ENCODE results near the gene CYTH1.
"Not testable (repeated sequence)": the region's sequence is repeated elsewhere in the genome, so short reads cannot be mapped to it uniquely, and the experiment has no call there.

The CYTH1 gene

DNA sequence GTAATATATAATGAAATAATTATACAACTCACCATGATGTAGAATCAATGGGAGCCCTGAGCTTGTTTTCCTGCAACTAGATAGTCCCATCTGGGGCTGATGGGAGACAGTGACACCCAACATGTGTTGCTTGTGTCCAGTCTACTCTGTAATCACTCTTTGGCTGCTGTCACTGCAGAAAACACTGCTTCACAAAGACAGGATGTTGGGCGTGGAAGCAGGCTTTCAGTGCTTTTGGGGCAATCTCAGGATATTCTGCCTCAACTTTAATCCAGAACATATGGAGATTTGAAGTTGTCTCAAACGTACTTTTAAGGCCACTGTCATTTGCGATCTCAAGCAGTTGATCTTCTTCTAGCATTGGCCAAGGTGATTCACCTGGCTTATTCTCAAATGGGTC lies 94.9 kb downstream of the CYTH1 start:
- no peak for DNase-seq (ENCODE audit: low spot score)

DNA sequence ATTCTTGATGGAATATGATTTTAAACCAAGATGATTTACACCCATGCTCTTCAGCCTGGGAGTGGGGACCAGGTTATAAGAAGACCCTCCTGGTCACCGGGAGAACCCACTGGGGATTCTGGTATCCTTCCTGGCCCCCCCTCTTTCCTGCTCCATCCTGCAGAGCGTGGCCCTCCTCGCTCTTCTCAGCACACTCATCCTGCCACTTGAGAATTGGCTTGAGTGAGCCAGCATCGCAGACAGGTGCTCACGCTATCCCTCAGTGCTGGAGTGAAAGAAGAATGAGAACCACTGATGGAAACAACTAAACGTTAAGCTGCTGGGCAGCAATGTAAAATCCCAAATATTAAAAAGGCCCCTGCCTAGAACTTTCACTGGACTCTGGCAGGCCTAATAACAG lies 98.0 kb downstream of the CYTH1 start:
- DNase-seq (ENCODE audit: low spot score): no peak

- no peak for DNase-seq (ENCODE audit: low spot score)
Measured at GRCh38 chr17:78683408-78683961, 98.6 kb downstream of the CYTH1 start.

- DNase-seq (ENCODE audit: low spot score): no peak
Measured at GRCh38 chr17:78682363-78682762, 99.7 kb downstream of the CYTH1 start.

DNA sequence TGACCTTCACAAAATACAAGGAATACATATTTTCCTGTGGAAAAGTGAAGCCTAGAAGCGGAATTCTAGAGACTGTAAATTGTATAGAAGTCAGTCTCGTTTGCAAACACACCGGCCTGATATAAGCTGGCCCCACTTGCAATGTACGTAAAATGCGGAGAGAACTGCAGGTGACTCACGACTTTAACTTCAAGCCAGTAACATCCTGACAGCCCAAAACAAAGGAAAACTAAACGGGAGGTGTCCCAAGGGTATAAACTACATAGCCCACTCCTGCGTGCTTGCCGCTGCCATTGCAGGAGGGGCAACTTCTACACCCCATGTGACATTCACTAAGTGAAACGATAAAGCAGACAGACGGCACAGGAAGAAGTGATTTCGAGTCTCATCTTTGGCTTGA lies 101.6 kb downstream of the CYTH1 start:
- DNase-seq (ENCODE audit: low spot score): no peak

GRCh38 chr17:78679495-78680395 lies 102.3 kb downstream of the CYTH1 start:
- no peak for DNase-seq (ENCODE audit: low spot score)

DNA sequence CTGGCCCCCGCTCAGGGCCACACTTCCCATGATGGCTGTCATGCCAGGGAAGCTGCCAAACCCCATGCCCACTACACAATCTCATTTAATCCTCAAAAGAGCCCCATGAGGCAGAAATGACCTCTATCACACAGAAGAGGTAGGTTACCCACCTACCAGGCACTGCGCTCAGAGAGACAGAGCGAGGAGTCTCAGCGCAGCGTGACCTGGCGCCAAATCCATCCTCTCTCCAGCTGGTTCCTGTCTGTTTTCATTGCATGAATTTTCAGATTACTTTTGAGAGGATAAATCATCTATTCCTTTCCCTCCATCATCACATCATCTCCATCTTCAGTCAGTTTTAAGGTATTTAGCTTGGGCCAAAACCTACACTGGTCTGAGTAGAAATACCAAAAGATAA lies 103.4 kb downstream of the CYTH1 start:
- no peak for DNase-seq (ENCODE audit: low spot score)

DNA sequence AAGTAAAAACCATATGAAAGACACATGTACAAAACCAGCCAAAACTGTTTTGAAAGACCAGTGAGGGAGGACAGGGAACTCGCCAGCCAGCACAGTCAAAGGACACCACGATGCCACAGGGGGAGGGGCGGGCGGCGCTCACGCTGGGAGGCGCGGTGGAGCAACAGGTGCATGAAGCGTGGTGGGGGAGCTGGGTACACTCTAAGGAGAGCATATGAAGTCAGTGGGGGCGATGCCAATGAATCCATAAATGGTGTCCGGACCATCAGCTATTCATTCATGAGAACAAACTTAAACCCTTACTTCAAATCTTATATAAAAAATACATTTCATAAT lies 103.9 kb downstream of the CYTH1 start:
- no peak for DNase-seq (ENCODE audit: low spot score)

DNA sequence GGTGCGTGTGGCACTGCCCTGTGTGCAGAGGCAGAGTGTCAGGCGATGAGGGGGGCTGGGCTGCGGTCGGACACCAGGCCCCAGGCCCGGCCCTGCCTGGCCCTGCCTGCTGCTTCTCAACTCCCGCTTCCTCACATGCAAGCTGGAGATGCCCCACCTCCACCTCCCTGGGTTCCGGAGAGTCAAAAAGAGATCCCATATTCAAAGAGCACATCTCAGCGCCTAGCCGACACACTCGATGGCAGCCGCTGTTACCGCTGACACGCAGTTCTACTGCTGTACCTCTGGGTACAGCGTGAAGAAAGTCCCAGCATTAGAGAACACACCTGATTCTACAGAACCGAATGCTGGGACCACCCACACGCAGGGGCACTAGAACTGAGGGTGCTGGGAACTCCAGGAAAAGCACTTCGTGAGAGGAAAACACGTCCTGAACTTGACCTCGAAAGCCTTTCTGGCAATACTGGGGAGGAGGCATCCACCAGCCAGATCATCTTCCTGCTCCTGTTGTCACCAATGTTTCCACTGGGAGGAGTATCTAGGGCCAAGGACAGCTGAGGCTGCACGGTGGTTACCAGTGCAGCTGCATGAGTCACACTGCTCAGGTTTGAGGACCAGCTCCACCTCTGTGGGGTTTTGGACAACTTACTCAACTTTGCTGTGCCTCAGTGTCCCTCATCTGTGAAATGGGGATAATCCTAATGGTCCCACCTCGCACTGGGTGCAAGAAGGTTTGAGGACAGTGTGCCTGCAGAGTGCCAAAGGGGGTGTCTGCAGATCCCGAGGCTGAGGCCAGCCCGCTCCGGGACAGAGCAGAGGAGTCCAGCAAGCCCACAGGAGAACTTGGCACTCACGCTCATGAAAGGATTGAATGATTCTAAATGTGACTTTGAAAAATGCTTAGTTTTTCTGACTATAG lies 104.5 kb downstream of the CYTH1 start:
- DNase-seq (ENCODE audit: low spot score): no peak

GRCh38 chr17:78676412-78677302 lies 105.4 kb downstream of the CYTH1 start:
- DNase-seq (ENCODE audit: low spot score): no peak

GRCh38 chr17:78675836-78676235 lies 106.2 kb downstream of the CYTH1 start:
- no peak for DNase-seq (ENCODE audit: low spot score)

- no peak for DNase-seq (ENCODE audit: low spot score)
Measured at GRCh38 chr17:78675316-78675616, 106.8 kb downstream of the CYTH1 start.

DNA sequence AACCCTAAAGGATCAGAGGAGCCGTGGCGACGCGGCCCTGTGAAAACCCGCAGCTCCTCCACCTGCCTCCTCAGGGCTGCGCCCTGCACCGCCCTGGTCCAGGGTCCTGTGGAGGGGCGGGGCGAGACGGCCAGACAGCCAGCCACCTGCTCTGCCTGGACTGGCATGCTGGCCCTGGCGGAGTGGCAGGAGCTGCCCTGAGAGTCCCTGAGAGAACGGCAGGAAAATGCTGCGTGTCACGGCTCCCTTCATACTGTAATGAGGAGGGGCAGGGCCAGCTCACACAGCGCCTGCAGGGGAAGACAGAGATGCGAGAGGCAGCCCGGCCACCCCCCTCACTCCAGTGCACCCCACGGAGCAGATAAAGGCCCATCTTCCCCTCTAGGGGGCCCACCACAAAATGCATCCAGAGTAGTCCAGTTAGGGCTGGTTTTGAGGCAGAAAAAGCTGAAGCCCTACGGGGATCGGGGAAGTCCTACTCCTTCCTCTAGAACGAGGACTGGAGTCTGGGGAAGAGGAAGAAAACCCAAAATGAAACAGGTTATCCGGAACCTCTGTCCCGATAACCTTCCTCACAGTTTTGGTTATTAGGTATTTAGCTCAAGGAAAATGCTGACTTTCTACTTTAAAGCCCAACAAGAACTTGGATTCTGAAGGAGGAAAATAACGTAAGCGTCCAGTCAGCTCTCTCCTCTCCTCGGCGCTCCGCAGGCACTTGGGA lies 107.3 kb downstream of the CYTH1 start:
- no peak for DNase-seq (ENCODE audit: low spot score)

DNA sequence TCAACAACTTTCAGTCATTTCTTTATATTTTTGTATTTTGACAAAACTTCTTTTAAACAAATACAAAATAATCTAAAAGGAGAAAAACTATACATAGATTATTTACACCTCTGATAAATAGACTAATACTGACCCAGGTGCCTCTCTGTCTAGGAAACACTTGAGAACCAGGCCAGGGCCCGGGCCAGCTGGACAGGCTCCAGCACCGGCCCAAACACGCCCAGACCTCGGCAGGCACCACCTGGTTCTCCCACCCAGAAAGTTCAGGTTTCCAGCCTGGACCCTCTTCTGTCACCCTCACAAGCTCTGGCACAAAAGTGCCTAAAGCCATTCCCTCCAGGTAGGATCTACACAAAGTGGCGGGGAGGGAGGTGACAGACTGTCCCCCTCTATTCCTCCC lies 107.9 kb downstream of the CYTH1 start:
- no peak for DNase-seq (ENCODE audit: low spot score)

DNA sequence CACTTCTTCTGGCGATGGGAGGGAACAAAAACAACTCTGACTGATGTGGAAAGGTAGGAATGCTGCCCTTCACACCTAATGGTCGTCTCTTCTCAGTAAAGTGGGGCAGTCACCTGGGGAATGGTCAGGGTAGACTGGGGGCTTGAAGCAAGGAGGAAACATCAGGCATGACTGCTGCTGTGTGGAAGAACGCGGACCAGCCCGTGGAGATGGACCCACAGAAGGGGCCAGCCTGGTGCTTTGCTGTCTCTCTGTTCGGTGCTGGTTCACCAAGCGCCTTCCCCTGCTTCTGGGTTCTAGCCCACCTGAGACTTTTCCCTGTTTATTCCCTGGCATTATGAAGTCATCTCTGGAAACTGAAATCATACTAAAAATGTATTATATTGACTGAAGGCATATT lies 108.7 kb downstream of the CYTH1 start:
- DNase-seq (ENCODE audit: low spot score): no peak

DNA sequence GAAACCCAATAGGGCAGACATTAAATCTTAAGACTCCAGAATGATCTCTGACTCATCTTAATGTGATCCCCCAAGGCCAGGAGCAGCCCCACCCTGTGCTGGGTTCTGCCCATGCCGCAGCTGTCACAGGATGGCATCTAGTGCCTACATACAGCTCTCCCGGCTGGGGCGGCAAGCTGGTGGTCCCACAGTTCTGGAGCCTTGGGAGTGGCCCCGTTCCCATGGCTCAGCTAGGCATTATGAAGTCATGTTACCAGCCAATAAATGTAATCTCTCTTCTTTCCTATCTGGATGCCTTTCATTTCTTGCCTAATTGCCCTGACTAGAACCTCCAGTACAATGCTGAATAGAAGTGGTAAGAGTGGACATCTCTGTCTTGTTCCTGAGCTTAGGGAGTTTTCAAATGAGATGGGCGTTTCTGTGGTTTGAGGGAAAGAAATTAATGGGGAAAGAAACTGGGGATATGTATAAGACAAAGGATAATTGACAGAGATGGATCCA lies 109.2 kb downstream of the CYTH1 start:
- no peak for DNase-seq (ENCODE audit: low spot score)

- no peak for DNase-seq (ENCODE audit: low spot score)
Measured at GRCh38 chr17:78672005-78672404, 110.1 kb downstream of the CYTH1 start.

- not testable (repeated sequence) for DNase-seq (ENCODE audit: low spot score)
Measured at GRCh38 chr17:78671726-78672001, 110.4 kb downstream of the CYTH1 start.

- no peak for DNase-seq (ENCODE audit: low spot score)
Measured at GRCh38 chr17:78670850-78671725, 111.0 kb downstream of the CYTH1 start.

DNA sequence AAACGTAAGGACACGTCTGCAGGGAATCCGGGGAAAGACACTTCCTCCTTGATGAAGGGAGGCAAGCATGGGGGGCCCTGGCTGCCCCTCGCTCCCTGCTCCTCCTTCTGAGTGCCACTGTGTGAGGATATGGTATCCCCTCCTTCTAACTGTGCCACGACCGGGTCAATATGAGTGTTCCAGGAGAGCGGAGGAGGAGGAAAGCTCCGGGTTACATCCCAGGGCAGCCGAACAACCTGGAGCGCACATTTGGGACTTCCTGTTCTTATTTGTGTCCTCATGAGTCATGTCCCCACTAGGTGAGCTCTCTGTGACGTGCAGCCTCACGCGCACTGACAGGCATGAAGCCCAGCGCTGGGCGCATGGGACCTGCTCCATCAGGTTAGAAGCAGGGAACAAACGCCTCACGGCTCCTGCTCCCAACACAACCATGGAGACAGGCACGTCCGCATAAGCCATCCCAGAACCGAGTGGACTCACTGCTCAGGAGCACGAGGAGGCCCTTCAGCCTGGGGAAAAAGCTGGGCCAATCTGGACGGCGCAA lies 112.0 kb downstream of the CYTH1 start:
- no peak for DNase-seq (ENCODE audit: low spot score)

Measured in LoVo (cell line).